ENCODE measurements around the gene MEPCE.

The MEPCE gene

GRCh38 chr7:100477871-100478267 lies 48.2 kb downstream of the MEPCE start:
- TF ChIP-seq, protein P1, sequence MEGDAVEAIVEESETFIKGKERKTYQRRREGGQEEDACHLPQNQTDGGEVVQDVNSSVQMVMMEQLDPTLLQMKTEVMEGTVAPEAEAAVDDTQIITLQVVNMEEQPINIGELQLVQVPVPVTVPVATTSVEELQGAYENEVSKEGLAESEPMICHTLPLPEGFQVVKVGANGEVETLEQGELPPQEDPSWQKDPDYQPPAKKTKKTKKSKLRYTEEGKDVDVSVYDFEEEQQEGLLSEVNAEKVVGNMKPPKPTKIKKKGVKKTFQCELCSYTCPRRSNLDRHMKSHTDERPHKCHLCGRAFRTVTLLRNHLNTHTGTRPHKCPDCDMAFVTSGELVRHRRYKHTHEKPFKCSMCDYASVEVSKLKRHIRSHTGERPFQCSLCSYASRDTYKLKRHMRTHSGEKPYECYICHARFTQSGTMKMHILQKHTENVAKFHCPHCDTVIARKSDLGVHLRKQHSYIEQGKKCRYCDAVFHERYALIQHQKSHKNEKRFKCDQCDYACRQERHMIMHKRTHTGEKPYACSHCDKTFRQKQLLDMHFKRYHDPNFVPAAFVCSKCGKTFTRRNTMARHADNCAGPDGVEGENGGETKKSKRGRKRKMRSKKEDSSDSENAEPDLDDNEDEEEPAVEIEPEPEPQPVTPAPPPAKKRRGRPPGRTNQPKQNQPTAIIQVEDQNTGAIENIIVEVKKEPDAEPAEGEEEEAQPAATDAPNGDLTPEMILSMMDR (IDR thresholded peaks at IDR 0.05; ENCODE audit: low read depth, low read length, missing control alignments), result no peak
- in situ Hi-C loops (cut with HindIII; ENCODE audit: low pct_ligation_motif_present, low sequenced_read_pairs), result no loop called here
- Histone ChIP-seq H3K36me3 (replicated peaks) (peaks cover 10% of the 10 kb centered on the region), H3K27ac (no peak overlapping the region), H3K27me3 (replicated peaks) (no peaks in the 10 kb centered on the region), H3K4me3 (ENCODE audit: low read depth, low read length) (peak overlapping the region; percentile 92)
- DNase-seq, result no peak

- peak; percentile 90 for DNase-seq
- TF ChIP-seq, protein P1 (IDR thresholded peaks at IDR 0.05; ENCODE audit: low read depth, low read length, missing control alignments), result no peak
- Histone ChIP-seq H3K27me3 (replicated peaks) (no peaks in the 10 kb centered on the region), H3K36me3 (replicated peaks) (peaks cover 3% of the 10 kb centered on the region), H3K4me3 (ENCODE audit: low read depth, low read length) (peak within 1 kb of the TSS; percentile 92), H3K27ac (peak within 1 kb of the TSS; percentile 2)
- in situ Hi-C loops (cut with HindIII; ENCODE audit: low pct_ligation_motif_present, low sequenced_read_pairs), result no loop called here
Observed at GRCh38 chr7:100478958-100479660, 49.5 kb downstream of the MEPCE start, which contains the start of gene TSC22D4. TSC22D4 (minus strand) TSS chr7:100479214; CDS start chr7:100478038, 1,176 bp downstream.

- DNase-seq, result no peak
- Histone ChIP-seq H3K27me3 (replicated peaks) (no peaks in the 10 kb centered on the region), H3K4me3 (ENCODE audit: low read depth, low read length) (no peak overlapping the region), H3K27ac (no peak overlapping the region), H3K36me3 (replicated peaks) (no peaks in the 10 kb centered on the region)
- TF ChIP-seq, protein P1 (IDR thresholded peaks at IDR 0.05; ENCODE audit: low read depth, low read length, missing control alignments), result no peak
- in situ Hi-C loops (cut with HindIII; ENCODE audit: low pct_ligation_motif_present, low sequenced_read_pairs), result no loop called here
Observed at GRCh38 chr7:100481466-100481865, 51.8 kb downstream of the MEPCE start.

- H3K27ac ChIP-seq, result no peak overlapping the region
- H3K27me3 ChIP-seq (replicated peaks), result no peaks in the 10 kb centered on the region
- in situ Hi-C loops (cut with HindIII; ENCODE audit: low pct_ligation_motif_present, low sequenced_read_pairs), result no loop called here
- no peak for DNase-seq
- TF ChIP-seq, protein P1 (IDR thresholded peaks at IDR 0.05; ENCODE audit: low read depth, low read length, missing control alignments), result no peak
- H3K36me3 ChIP-seq (replicated peaks), result no peaks in the 10 kb centered on the region
- H3K4me3 ChIP-seq (ENCODE audit: low read depth, low read length), result peak overlapping the region; percentile 53
Observed at GRCh38 chr7:100482728-100483089, 53.1 kb downstream of the MEPCE start.

- peak; percentile 14 for DNase-seq
- TF ChIP-seq, protein P1 (IDR thresholded peaks at IDR 0.05; ENCODE audit: low read depth, low read length, missing control alignments), result peak; percentile 52
- Histone ChIP-seq H3K36me3 (replicated peaks) (no peaks in the 10 kb centered on the region), H3K27me3 (replicated peaks) (no peaks in the 10 kb centered on the region), H3K4me3 (ENCODE audit: low read depth, low read length) (peak overlapping the region; percentile 53), H3K27ac (no peak overlapping the region)
- in situ Hi-C loops (cut with HindIII; ENCODE audit: low pct_ligation_motif_present, low sequenced_read_pairs), result no loop called here
Observed at GRCh38 chr7:100483090-100483721, 53.6 kb downstream of the MEPCE start.

Data from brain microvascular endothelial cell (primary cell).